Activated T-helper 9 cell treated with anti-CD3 and anti-CD28 coated beads, Interleukin-2, amount 50 U/mL, for 16 hours (primary cell): ENCODE data around the gene AP3B1.

Experiments
- DNase-seq: peaks from one replicate; pipeline ENCODE4 v3.0.0-alpha.2; 2020; ENCODE audit warnings: low read depth

The AP3B1 gene

GRCh38 chr5:78003919-78004318, 290.6 kb downstream of the AP3B1 start:
- DNase-seq = no peak

- DNase-seq = no peak
Measured at GRCh38 chr5:78003450-78003849, 291.0 kb downstream of the AP3B1 start.

- no peak for DNase-seq
Measured at GRCh38 chr5:78002690-78003089, 291.8 kb downstream of the AP3B1 start.

DNA sequence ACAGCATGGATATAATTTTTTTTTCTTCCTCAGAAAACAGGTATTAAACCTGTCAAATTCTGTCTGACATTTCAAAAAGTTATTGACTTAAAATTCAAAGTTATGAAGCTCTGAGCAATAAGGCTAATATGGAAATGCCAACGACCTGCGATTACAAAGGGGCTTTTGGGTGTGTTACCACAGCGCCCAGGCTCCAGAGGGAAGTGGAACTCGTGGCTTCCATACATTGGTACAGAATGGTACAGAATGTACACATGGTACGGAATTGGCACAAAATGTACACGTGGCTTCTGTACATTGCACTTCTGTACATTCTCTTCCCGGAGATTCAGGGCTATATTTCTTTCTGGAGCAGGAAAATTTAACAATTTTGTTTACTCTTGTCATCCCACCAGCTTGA, 293.3 kb downstream of the AP3B1 start:
- no peak for DNase-seq

DNA sequence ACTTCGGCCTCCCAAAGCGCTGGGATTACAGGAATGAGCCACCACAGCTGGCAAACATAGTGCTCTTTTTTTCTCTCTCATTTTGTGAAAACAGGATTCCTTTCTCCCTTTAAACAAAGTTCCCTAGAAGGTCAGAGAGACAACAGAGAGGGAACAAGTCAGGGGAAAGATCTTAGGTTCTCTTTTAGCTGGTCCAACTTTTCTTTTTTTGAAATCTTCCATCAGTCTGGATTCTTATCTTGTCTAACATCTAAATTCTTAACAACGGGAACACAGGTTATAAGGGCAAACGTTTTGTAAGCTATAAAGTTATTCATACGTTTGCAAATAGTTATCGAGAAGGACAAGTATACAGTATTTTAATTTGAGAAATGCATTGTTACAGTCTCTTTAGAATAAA, 294.3 kb downstream of the AP3B1 start:
- no peak for DNase-seq

GRCh38 chr5:77999399-77999798, 295.1 kb downstream of the AP3B1 start:
- DNase-seq = no peak

DNA sequence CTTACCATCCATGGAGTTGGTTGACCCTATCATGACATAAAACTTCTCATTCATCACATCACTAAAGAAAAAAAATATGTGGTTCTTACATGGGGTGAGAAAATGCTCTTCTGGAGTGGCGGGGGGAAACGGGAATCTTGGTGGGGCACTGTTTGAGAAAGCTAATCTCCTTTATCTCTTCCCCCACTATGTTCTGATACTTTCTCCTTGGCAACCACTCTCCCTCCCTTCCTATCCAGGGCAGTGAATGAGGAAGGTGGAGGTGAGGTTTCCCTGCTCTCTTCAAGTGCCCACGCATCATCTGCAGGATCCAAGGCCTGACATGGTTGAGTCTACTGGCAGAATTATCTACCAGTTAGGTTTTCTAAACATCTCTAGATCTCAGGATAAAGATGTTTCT, 297.6 kb downstream of the AP3B1 start:
- DNase-seq = no peak

GRCh38 chr5:77995793-77996409, 298.6 kb downstream of the AP3B1 start:
- no peak for DNase-seq

DNA sequence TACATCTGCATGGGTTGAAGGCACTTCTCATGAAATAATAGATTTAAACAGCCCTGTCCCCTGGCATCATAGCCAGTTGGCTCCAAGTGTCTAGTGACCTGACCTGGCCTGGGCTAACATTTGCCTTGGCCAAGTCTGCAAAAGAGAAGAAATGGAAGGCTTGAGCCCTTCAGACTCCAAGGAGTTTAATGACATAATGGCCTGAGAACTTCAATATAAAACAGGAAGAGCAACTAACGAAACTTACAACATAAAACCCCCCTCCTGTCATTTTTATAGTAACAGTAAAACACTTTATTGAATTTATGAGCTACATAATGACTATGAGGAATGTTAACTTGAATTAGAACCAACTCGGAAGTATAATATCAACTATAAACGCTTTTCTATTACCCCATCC, 299.6 kb downstream of the AP3B1 start:
- DNase-seq = no peak

DNA sequence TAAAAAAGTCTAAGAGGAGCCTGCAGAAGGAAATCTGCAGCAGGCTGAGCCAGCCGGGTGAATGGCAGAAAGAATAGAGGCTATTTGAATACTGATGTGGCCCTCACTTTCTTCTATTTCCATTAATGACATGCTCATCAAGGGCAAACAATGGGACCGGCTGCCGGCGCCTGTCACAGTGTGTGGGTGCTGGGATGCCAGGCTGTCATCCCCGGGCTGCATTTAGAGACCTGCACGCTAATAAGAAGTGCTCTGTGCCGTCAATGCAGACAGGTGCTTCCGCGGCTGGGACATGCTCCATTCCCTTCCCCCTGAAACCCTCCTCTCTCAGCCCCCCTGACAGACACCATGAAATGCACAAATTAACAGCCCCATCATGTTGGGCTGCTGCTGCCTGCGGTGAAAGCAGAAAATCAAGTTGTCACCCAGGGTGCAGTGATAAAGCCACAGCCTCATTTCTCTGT, 300.6 kb downstream of the AP3B1 start:
- no peak for DNase-seq

DNA sequence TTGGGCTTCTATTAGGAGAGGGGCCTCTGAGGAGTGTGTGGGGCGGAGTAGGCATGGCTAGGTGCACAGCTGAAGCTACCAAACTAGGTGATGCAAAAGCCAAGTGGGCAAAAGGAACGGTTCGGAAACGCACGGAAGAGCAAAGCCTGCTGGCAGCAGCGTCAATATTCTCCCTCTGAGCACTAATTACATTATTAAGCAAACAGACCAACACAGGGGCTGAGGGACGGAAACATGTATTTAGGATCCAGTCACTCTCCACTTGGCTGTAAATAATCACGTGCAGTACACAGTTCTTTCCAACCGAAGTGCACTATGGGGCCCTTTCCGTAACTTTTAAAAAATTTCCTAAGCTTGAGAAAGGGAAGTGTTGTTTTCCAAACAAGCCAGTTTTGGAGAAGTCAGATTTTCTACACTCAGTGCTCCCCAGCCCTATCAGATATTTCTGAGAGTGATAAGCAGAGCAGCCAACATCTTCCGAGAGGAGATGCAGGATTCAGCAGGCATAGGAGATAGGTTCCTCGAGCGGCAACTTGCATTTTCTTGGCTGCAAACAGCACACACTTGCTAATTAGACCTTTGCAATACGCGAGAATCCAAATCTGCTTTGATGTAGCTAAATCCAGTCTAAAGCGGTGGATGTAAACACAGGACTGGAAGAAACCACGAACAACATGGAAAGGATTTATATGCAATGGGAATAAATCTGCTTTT, 301.2 kb downstream of the AP3B1 start:
- no peak for DNase-seq

- DNase-seq = no peak
Measured at GRCh38 chr5:77991084-77991483, 303.4 kb downstream of the AP3B1 start.

DNA sequence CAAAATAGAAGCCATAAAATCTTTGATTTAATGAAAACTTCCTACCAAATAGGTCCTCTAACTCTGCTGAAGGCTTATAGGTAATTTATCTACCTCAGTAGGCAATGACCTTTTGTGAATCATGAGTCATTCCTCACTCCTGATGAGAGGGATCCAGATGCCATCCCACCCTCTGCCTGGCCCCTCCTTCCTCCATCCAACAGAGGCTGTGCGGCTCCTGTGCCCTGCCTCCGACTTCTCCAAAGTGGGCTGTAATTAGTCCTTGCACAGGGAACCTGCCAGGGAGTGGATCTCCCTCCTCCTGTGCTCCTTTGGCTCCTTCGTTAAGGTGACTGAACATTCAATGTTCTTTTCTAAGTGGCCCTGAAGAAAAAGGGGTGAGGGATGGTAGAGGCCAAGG, 304.5 kb downstream of the AP3B1 start:
- no peak for DNase-seq

- DNase-seq = no peak
Measured at GRCh38 chr5:77987988-77988387, 306.5 kb downstream of the AP3B1 start.

GRCh38 chr5:77987331-77987730, 307.2 kb downstream of the AP3B1 start:
- no peak for DNase-seq

- no peak for DNase-seq
Measured at GRCh38 chr5:77986261-77986660, 308.2 kb downstream of the AP3B1 start.

- DNase-seq = no peak
Measured at GRCh38 chr5:77985247-77985646, 309.3 kb downstream of the AP3B1 start.

GRCh38 chr5:77984587-77984986, 309.9 kb downstream of the AP3B1 start:
- DNase-seq = no peak

GRCh38 chr5:77983482-77984199, 310.9 kb downstream of the AP3B1 start:
- no peak for DNase-seq

DNA sequence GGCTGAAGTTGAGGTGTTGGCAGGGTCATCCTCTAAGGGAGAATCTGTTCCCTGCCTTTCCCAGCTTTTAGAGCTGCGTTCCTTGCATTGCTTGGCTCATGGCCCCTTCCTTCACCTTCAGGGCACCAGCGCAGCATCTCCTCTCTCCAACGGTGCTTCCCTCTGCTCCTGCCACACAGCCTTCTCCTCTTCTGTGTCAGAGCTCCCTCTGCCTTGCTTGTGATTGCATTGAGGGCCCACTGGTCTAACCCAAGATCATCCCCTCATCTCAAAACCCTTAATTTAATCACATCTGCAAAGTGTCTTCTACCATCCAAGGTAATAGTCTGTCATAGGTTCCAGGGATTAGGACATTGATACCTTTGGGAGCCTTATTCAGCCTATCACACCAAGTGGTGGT, 312.7 kb downstream of the AP3B1 start:
- no peak for DNase-seq

GRCh38 chr5:77974576-77974975, 319.9 kb downstream of the AP3B1 start:
- no peak for DNase-seq

GRCh38 chr5:77973253-77973609, 321.3 kb downstream of the AP3B1 start:
- no peak for DNase-seq

GRCh38 chr5:77972469-77973252, 321.8 kb downstream of the AP3B1 start:
- no peak for DNase-seq
